GM23338 (cell line): Measurements from ENCODE around the gene LPP. TPM values are rescaled to one million over a fixed set of nuclear protein-coding genes. Genes with fewer than 3 reads are reported as not detected.

Experiments used
- ATAC-seq: fragments of 200-7000 bp; cut with Tn5 transposase; 3 replicates; pipeline ENCODE4 v1.9.1; 2020
- DNase-seq: peaks from one replicate; pipeline ENCODE4 v3.0.0-alpha.2; 2015; ENCODE audit warnings: low spot score
- H2AFZ ChIP-seq: fragments of 200-600 bp; sonication (generic); 2 replicates; pipeline ENCODE4 v1.8.0; 2016; ENCODE audit warnings: antibody characterized with exemption, mild to moderate bottlenecking, moderate library complexity
- H3F3A ChIP-seq: fragments of 200-600 bp; sonication (generic); replicated peaks from 2 replicates; pipeline ENCODE4 v1.8.0; 2017; ENCODE audit warnings: antibody characterized with exemption, mixed run types, low read depth
- H3K27ac ChIP-seq: fragments of 200-600 bp; sonication (generic); 2 replicates; pipeline ENCODE4 v1.6.1; 2016; ENCODE audit warnings: low read depth
- H3K27me3 ChIP-seq: fragments of 200-600 bp; sonication (generic); 2 replicates; pipeline ENCODE4 v1.8.0; 2016; ENCODE audit warnings: mild to moderate bottlenecking, mixed run types, moderate library complexity; ENCODE audit not compliant: insufficient read depth
- H3K36me3 ChIP-seq: fragments of 200-600 bp; sonication (generic); 2 replicates; pipeline ENCODE4 v1.8.0; 2016; ENCODE audit warnings: mild to moderate bottlenecking; ENCODE audit not compliant: insufficient read depth
- H3K4me1 ChIP-seq: fragments of 200-600 bp; sonication (generic); 2 replicates; pipeline ENCODE4 v1.8.0; 2016; ENCODE audit warnings: mild to moderate bottlenecking, moderate library complexity; ENCODE audit not compliant: insufficient read depth
- H3K4me2 ChIP-seq: fragments of 200-600 bp; sonication (generic); 2 replicates; pipeline ENCODE4 v1.7.1; 2017; ENCODE audit warnings: mixed run types
- H3K4me3 ChIP-seq: fragments of 200-600 bp; sonication (generic); 2 replicates; pipeline ENCODE4 v1.6.1; 2016; ENCODE audit warnings: mixed run types
- H3K79me2 ChIP-seq: fragments of 200-600 bp; sonication (generic); replicated peaks from 2 replicates; pipeline ENCODE4 v1.8.0; 2017; ENCODE audit warnings: mild to moderate bottlenecking; ENCODE audit not compliant: insufficient read depth
- H3K9me2 ChIP-seq: fragments of 200-600 bp; sonication (generic); 2 replicates; pipeline ENCODE4 v1.8.0; 2017; ENCODE audit not compliant: insufficient read depth
- H4K20me1 ChIP-seq: fragments of 200-600 bp; sonication (generic); replicated peaks from 2 replicates; pipeline ENCODE4 v1.8.0; 2017; ENCODE audit warnings: mild to moderate bottlenecking; ENCODE audit not compliant: insufficient read depth
- H3K27ac Mint-ChIP-seq: 2 replicates; pipeline ENCODE4 v1.8.0; 2020; ENCODE audit warnings: inconsistent platforms, mild to moderate bottlenecking, moderate library complexity, mixed read lengths
- H3K27me3 Mint-ChIP-seq: 3 replicates; pipeline ENCODE4 v1.8.0; 2022; ENCODE audit warnings: low read depth, mild to moderate bottlenecking, moderate library complexity, mixed read lengths, inconsistent platforms; ENCODE audit not compliant: insufficient read depth, poor library complexity
- H3K36me3 Mint-ChIP-seq: 3 replicates; pipeline ENCODE4 v1.8.0; 2021; ENCODE audit warnings: low read depth, mild to moderate bottlenecking, inconsistent platforms, moderate library complexity, mixed read lengths
- H3K4me1 Mint-ChIP-seq: 3 replicates; pipeline ENCODE4 v1.8.0; 2020; ENCODE audit warnings: mild to moderate bottlenecking, inconsistent platforms, mixed read lengths
- H3K4me3 Mint-ChIP-seq: 3 replicates; pipeline ENCODE4 v1.8.0; 2021; ENCODE audit warnings: moderate library complexity, mild to moderate bottlenecking, inconsistent platforms, mixed read lengths
- H3K9me3 Mint-ChIP-seq: 3 replicates; pipeline ENCODE4 v1.8.0; 2020; ENCODE audit warnings: moderate library complexity, mild to moderate bottlenecking, inconsistent platforms, mixed read lengths
- CTCF ChIP-seq, 2 experiments: fragments of 200-600 bp in 1 of 2; sonication (generic) in 1 of 2; conservative IDR thresholded peaks; 2 replicates each; pipeline versions ENCODE4 v1.5.1 to v1.6.1; 2016 to 2017; ENCODE audit warnings: antibody characterized with exemption in 2 of 2, low read depth in 2 of 2, mild to moderate bottlenecking in 2 of 2, moderate library complexity in 1 of 2
- ETS1 ChIP-seq: IDR thresholded peaks from 2 replicates; pipeline ENCODE4 v1.6.1; 2016; ENCODE audit warnings: antibody characterized with exemption
- EZH2phosphoT487 ChIP-seq: fragments of 200-600 bp; sonication (generic); IDR thresholded peaks from one replicate; pipeline ENCODE4 v1.8.1; 2018; ENCODE audit warnings: antibody characterized with exemption; ENCODE audit not compliant: unreplicated experiment
- NANOG ChIP-seq: IDR thresholded peaks from 2 replicates; pipeline ENCODE4 v1.6.1; 2016; ENCODE audit warnings: antibody characterized with exemption, borderline replicate concordance
- POLR2AphosphoS5 ChIP-seq: IDR thresholded peaks from 2 replicates; pipeline ENCODE4 v1.6.1; 2016; ENCODE audit warnings: antibody characterized with exemption, low read depth
- ZNF114 ChIP-seq: fragments of 250-450 bp; sonication (Bioruptor Pico); IDR thresholded peaks from 2 replicates; pipeline ENCODE4 v1.5.0; 2020; ENCODE audit warnings: mild to moderate bottlenecking, moderate library complexity
- polyA plus RNA-seq: library from polyadenylated mRNA; unstranded; fragments of >200 nt; fragmentation: Nextera tagmentation; extraction: Ambion mirVana; gene quantifications from 2 replicates; pipeline ENCODE4 v1.2.1, GENCODE V29; 2016
- total RNA-seq: library from RNA; depleted of rRNA; stranded (reverse); fragments of >200 nt; shearing (Covaris generic); gene quantifications from 2 replicates; pipeline ENCODE4 v1.2.3, GENCODE V29; 2014
- TF ChIP-seq, protein P1 (sequence below): IDR thresholded peaks from one replicate; pipeline ENCODE4 v1.6.1; 2018; ENCODE audit warnings: antibody characterized with exemption; ENCODE audit not compliant: unreplicated experiment

Gene LPP
- total and polyA plus RNA-seq, 2 experiments from 2014 or later = 23.0 to 35.2 TPM

DNA sequence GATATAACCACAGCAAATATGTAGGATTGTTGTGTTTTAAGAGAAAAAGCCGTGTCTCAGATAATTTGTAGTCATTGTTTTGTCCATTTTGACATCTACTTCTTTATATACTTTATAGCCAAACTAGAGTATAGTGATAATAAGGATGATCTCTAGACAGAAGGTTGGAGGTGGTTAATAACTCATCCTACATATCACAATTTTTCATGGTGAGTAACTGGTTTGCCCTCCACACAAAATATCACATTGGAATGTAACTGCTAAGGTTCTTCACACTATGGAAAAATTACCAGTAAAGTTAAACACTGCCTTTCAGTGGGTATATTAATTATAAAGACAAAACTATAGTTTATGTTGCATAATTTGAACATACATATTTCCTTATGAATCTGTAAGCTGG, 380.7 kb downstream of the LPP start:
- Histone ChIP-seq H3K79me2 (no peaks in the 10 kb centered on the region), H3K27ac (no peak overlapping the region), H3K4me3 (no peak overlapping the region), H2AFZ (no peak overlapping the region), H3K9me2 (no peaks in the 10 kb centered on the region), H3K27me3 (no peaks in the 10 kb centered on the region), H3K36me3 (no peaks in the 10 kb centered on the region), H4K20me1 (no peaks in the 10 kb centered on the region), H3K4me1 (peaks cover 10% of the 10 kb centered on the region; the same call in 1 of the 2 replicates), H3K4me2 (no peak overlapping the region), H3F3A (no peaks in the 10 kb centered on the region)
- TF ChIP-seq NANOG (no peak), ZNF114 (CRISPR knock-in tag) (no peak), ETS1 (no peak), EZH2phosphoT487 (no peak), CTCF (conservative IDR thresholded peaks at IDR 0.05; ENCODE audit: low read depth in 2 of 2) (no peak)
- TF ChIP-seq, protein P1, sequence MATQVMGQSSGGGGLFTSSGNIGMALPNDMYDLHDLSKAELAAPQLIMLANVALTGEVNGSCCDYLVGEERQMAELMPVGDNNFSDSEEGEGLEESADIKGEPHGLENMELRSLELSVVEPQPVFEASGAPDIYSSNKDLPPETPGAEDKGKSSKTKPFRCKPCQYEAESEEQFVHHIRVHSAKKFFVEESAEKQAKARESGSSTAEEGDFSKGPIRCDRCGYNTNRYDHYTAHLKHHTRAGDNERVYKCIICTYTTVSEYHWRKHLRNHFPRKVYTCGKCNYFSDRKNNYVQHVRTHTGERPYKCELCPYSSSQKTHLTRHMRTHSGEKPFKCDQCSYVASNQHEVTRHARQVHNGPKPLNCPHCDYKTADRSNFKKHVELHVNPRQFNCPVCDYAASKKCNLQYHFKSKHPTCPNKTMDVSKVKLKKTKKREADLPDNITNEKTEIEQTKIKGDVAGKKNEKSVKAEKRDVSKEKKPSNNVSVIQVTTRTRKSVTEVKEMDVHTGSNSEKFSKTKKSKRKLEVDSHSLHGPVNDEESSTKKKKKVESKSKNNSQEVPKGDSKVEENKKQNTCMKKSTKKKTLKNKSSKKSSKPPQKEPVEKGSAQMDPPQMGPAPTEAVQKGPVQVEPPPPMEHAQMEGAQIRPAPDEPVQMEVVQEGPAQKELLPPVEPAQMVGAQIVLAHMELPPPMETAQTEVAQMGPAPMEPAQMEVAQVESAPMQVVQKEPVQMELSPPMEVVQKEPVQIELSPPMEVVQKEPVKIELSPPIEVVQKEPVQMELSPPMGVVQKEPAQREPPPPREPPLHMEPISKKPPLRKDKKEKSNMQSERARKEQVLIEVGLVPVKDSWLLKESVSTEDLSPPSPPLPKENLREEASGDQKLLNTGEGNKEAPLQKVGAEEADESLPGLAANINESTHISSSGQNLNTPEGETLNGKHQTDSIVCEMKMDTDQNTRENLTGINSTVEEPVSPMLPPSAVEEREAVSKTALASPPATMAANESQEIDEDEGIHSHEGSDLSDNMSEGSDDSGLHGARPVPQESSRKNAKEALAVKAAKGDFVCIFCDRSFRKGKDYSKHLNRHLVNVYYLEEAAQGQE = no peak
- Mint-ChIP-seq H3K36me3 (no peaks in the 10 kb centered on the region), H3K27me3 (no peaks in the 10 kb centered on the region), H3K9me3 (no peaks in the 10 kb centered on the region), H3K27ac (no peak overlapping the region), H3K4me3 (no peak overlapping the region), H3K4me1 (peaks cover 11% of the 10 kb centered on the region; the same call in 2 of the 3 replicates)
- DNase-seq (no peak), ATAC-seq (no peak)

DNA sequence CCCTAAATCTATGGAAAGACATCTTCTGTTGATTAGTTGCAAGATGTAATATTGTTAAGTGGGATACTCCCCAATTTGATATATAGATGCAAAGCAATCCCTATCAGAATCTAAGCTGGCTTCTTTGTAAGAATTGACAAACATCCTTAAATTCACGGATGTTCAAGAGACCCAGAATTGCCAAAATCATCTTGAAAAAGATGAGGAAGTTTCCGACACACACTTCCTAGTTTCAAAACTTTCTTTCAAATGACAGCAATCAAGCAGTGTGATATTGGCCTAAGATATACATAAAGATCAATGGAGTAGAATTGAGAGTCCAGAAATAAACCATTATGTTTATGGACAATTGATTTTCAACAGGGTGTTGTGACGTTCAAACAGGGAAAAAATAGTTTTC, 383.6 kb downstream of the LPP start:
- peaks cover 11% of the 10 kb centered on the region; the same call in 2 of the 3 replicates for H3K4me1 Mint-ChIP-seq
- no peaks in the 10 kb centered on the region for H3F3A ChIP-seq
- ATAC-seq (no peak), DNase-seq (no peak)
- H3K9me3 Mint-ChIP-seq = no peaks in the 10 kb centered on the region
- no peak overlapping the region for H2AFZ ChIP-seq
- no peak overlapping the region for H3K4me3 Mint-ChIP-seq
- no peaks in the 10 kb centered on the region for H3K27me3 Mint-ChIP-seq
- no peaks in the 10 kb centered on the region for H3K27me3 ChIP-seq
- H3K9me2 ChIP-seq = no peaks in the 10 kb centered on the region
- no peaks in the 10 kb centered on the region for H3K36me3 ChIP-seq
- no peak for TF ChIP-seq POLR2AphosphoS5
- H3K79me2 ChIP-seq = no peaks in the 10 kb centered on the region
- no peak overlapping the region for H3K4me2 ChIP-seq
- peaks cover 10% of the 10 kb centered on the region; the same call in 1 of the 2 replicates for H3K4me1 ChIP-seq
- no peak overlapping the region for H3K27ac ChIP-seq
- H3K36me3 Mint-ChIP-seq = no peaks in the 10 kb centered on the region
- no peaks in the 10 kb centered on the region for H4K20me1 ChIP-seq
- H3K4me3 ChIP-seq = no peak overlapping the region
- no peak overlapping the region for H3K27ac Mint-ChIP-seq
